Measurements from ENCODE around the gene SSH2.

The SSH2 gene

GRCh38 chr17:29577385-29578211 is 352.4 kb downstream of the SSH2 start:
- Histone ChIP-seq H3K27ac (ENCODE audit: low read depth, low read length) (no peak overlapping the region), H3K4me1 (ENCODE audit: control insufficient read depth in 5 of 5, insufficient read depth in 5 of 5, low read length in 5 of 5) (peaks cover 0 to 26% (median 19%) of the 10 kb centered on the region in 5 donors), H3K4me3 (ENCODE audit: low read depth in 1 of 5, low read length in 5 of 5) (no peak overlapping the region), H3K36me3 (ENCODE audit: control insufficient read depth in 5 of 5, insufficient read depth in 5 of 5, low read length in 5 of 5) (peaks cover 0 to 88% (median 85%) of the 10 kb centered on the region in 5 donors), H3K9me3 (ENCODE audit: control insufficient read depth in 5 of 5, low read length in 5 of 5) (no peaks in the 10 kb centered on the region), H3K27me3 (ENCODE audit: control insufficient read depth in 5 of 5, insufficient read depth in 4 of 5, low read length in 5 of 5) (no peaks in the 10 kb centered on the region), H3K9ac (ENCODE audit: low read length in 5 of 5) (peak overlapping the region in 1 of 5 donors; percentile 5)

GRCh38 chr17:29577001-29577370 is 353.0 kb downstream of the SSH2 start:
- Histone ChIP-seq H3K9me3 (ENCODE audit: control insufficient read depth in 5 of 5, low read length in 5 of 5) (no peaks in the 10 kb centered on the region), H3K27ac (ENCODE audit: low read depth, low read length) (no peak overlapping the region), H3K4me3 (ENCODE audit: low read depth in 1 of 5, low read length in 5 of 5) (no peak overlapping the region), H3K9ac (ENCODE audit: low read length in 5 of 5) (no peak overlapping the region), H3K4me1 (ENCODE audit: control insufficient read depth in 5 of 5, insufficient read depth in 5 of 5, low read length in 5 of 5) (peaks cover 0 to 31% (median 25%) of the 10 kb centered on the region in 5 donors), H3K36me3 (ENCODE audit: control insufficient read depth in 5 of 5, insufficient read depth in 5 of 5, low read length in 5 of 5) (peaks cover 0 to 86% (median 78%) of the 10 kb centered on the region in 5 donors), H3K27me3 (ENCODE audit: control insufficient read depth in 5 of 5, insufficient read depth in 4 of 5, low read length in 5 of 5) (no peaks in the 10 kb centered on the region)

- H3K36me3 ChIP-seq (ENCODE audit: control insufficient read depth in 5 of 5, insufficient read depth in 5 of 5, low read length in 5 of 5): peaks cover 0 to 82% (median 74%) of the 10 kb centered on the region in 5 donors
- H3K9me3 ChIP-seq (ENCODE audit: control insufficient read depth in 5 of 5, low read length in 5 of 5): no peaks in the 10 kb centered on the region
- no peak overlapping the region for H3K4me3 ChIP-seq (ENCODE audit: low read depth in 1 of 5, low read length in 5 of 5)
- H3K27ac ChIP-seq (ENCODE audit: low read depth, low read length): no peak overlapping the region
- no peak overlapping the region for H3K9ac ChIP-seq (ENCODE audit: low read length in 5 of 5)
- peaks cover 0 to 37% (median 30%) of the 10 kb centered on the region in 5 donors for H3K4me1 ChIP-seq (ENCODE audit: control insufficient read depth in 5 of 5, insufficient read depth in 5 of 5, low read length in 5 of 5)
- H3K27me3 ChIP-seq (ENCODE audit: control insufficient read depth in 5 of 5, insufficient read depth in 4 of 5, low read length in 5 of 5): no peaks in the 10 kb centered on the region
Observed at GRCh38 chr17:29576214-29577000, 353.6 kb downstream of the SSH2 start.
